H1 (cell line): Measurements from ENCODE around the gene YBX1. TPM values are rescaled to one million over a fixed set of nuclear protein-coding genes. Genes with fewer than 3 reads are reported as not detected.

ENCODE experiments used
- CTCF ChIA-PET: fragments of 300-600 bp; sonication (Branson Sonifier 250); formaldehyde crosslinking; loops from one replicate; lab custom pipeline; 2021; ENCODE audit not compliant: partially characterized antibody; lab: Charles Lee
- POLR2A ChIA-PET: fragments of 300-600 bp; sonication (Branson Sonifier 250); formaldehyde crosslinking; loops from one replicate; lab custom pipeline; 2021; ENCODE audit warnings: inconsistent platforms; ENCODE audit not compliant: partially characterized antibody; lab: Charles Lee
- DNase-seq, 2 experiments: peaks; one replicate each; pipeline versions ENCODE4 v3.0.0 to v3.0.0-alpha.2; 2010 to 2022; ENCODE audit warnings: low spot score in 2 of 2, low read depth in 1 of 2, mixed read lengths in 1 of 2
- FAIRE-seq: peaks from 2 replicates; lab custom pipeline; 2011; peaks lifted over from hg19 to GRCh38; lab: Jason Lieb, UNC
- H2AFZ ChIP-seq: 2 replicates; pipeline ENCODE4 v1.8.1; 2012; ENCODE audit warnings: low read length, inconsistent platforms
- H2AK5ac ChIP-seq: 2 replicates; pipeline ENCODE4 v1.6.1; 2013; ENCODE audit warnings: low read depth, low read length
- H2BK120ac ChIP-seq: replicated peaks from 2 replicates; pipeline ENCODE3; 2013; ENCODE audit warnings: low read depth, low read length, inconsistent platforms
- H2BK12ac ChIP-seq: 2 replicates; pipeline ENCODE4 v1.6.1; 2013; ENCODE audit warnings: low read depth, low read length
- H2BK15ac ChIP-seq: 2 replicates; pipeline ENCODE4 v1.6.1; 2013; ENCODE audit warnings: low read length
- H2BK20ac ChIP-seq: 2 replicates; pipeline ENCODE4 v1.6.1; 2013; ENCODE audit warnings: low read length
- H2BK5ac ChIP-seq: 2 replicates; pipeline ENCODE4 v1.6.1; 2013; ENCODE audit warnings: low read depth, low read length
- H3K14ac ChIP-seq: 2 replicates; pipeline ENCODE4 v1.6.1; 2013; ENCODE audit warnings: inconsistent platforms; ENCODE audit not compliant: insufficient read length
- H3K18ac ChIP-seq: 2 replicates; pipeline ENCODE4 v1.6.1; 2013; ENCODE audit warnings: low read length; ENCODE audit errors: extremely low read depth
- H3K23ac ChIP-seq: 2 replicates; pipeline ENCODE4 v1.6.1; 2013; ENCODE audit warnings: inconsistent platforms; ENCODE audit not compliant: insufficient read length
- H3K23me2 ChIP-seq: 2 replicates; pipeline ENCODE4 v1.6.1; 2013; ENCODE audit warnings: low read depth, low read length
- H3K27ac ChIP-seq: 2 replicates; pipeline ENCODE4 v1.6.1; 2011; ENCODE audit warnings: low read depth, low read length, inconsistent platforms
- H3K27me3 ChIP-seq, 4 experiments: replicated peaks in 1 of 4; 1 replicate in 1 of 4; 2 replicates in 3 of 4; pipeline versions ENCODE4 v1.6.1 to v1.8.1; 2011 to 2013; ENCODE audit warnings: low read length in 3 of 4, mild to moderate bottlenecking in 3 of 4, inconsistent platforms in 2 of 4, mixed read lengths in 2 of 4, moderate library complexity in 1 of 4; ENCODE audit not compliant: control insufficient read depth in 3 of 4, insufficient read depth in 3 of 4; ENCODE audit errors: extremely low read depth in 1 of 4
- H3K36me3 ChIP-seq, 4 experiments: 2 replicates each; pipeline versions ENCODE4 v1.6.1 to v1.8.1; 2011 to 2013; ENCODE audit warnings: mild to moderate bottlenecking in 4 of 4, low read length in 3 of 4, moderate library complexity in 2 of 4, control low read depth in 1 of 4, inconsistent platforms in 1 of 4; ENCODE audit not compliant: insufficient read depth in 4 of 4, control insufficient read depth in 2 of 4
- H3K4ac ChIP-seq: replicated peaks from 2 replicates; pipeline ENCODE3; 2013; ENCODE audit warnings: low read length, low read depth, mixed read lengths, inconsistent platforms; ENCODE audit not compliant: insufficient read length
- H3K4me1 ChIP-seq, 4 experiments: replicated peaks in 1 of 4; 1 replicate in 1 of 4; 2 replicates in 3 of 4; pipeline versions ENCODE4 v1.6.1 to v1.8.1; 2011 to 2013; ENCODE audit warnings: low read length in 3 of 4, inconsistent platforms in 2 of 4, mixed read lengths in 1 of 4; ENCODE audit not compliant: insufficient read depth in 4 of 4, control insufficient read depth in 3 of 4
- H3K4me2 ChIP-seq, 2 experiments: 2 replicates each; pipeline versions ENCODE4 v1.6.1 to v1.8.1; 2011 to 2013; ENCODE audit warnings: low read depth in 2 of 2, low read length in 2 of 2, control low read depth in 1 of 2, inconsistent platforms in 1 of 2, mild to moderate bottlenecking in 1 of 2; ENCODE audit not compliant: insufficient read depth in 1 of 2
- H3K4me3 ChIP-seq, 4 experiments: fragments of 200-600, 300-600 bp in 1 of 4; sonication (generic), shearing (Covaris generic), sonication (Bioruptor Twin) in 1 of 4; 2 replicates each; pipeline versions ENCODE4 v1.5.1 to v1.8.1; 2011 to 2016; ENCODE audit warnings: low read length in 4 of 4, low read depth in 3 of 4, control low read depth in 2 of 4, inconsistent platforms in 2 of 4, mild to moderate bottlenecking in 2 of 4, mixed read lengths in 1 of 4, moderate library complexity in 1 of 4; ENCODE audit not compliant: insufficient read depth in 2 of 4; ENCODE audit errors: extremely low read depth in 1 of 4
- H3K56ac ChIP-seq: replicated peaks from 2 replicates; pipeline ENCODE3; 2013; ENCODE audit warnings: low read depth, mild to moderate bottlenecking, mixed read lengths, low read length, inconsistent platforms; ENCODE audit not compliant: insufficient read length
- H3K79me1 ChIP-seq: 2 replicates; pipeline ENCODE4 v1.6.1; 2013; ENCODE audit warnings: low read depth, low read length, control low read depth
- H3K79me2 ChIP-seq, 2 experiments: 2 replicates each; pipeline versions ENCODE4 v1.6.1 to v1.8.1; 2012 to 2013; ENCODE audit warnings: low read length in 2 of 2, mild to moderate bottlenecking in 2 of 2, inconsistent platforms in 1 of 2; ENCODE audit not compliant: insufficient read depth in 2 of 2, control insufficient read depth in 1 of 2
- H3K9ac ChIP-seq, 4 experiments: replicated peaks in 1 of 4; 1 replicate in 1 of 4; 2 replicates in 3 of 4; pipeline versions ENCODE4 v1.6.1 to v1.8.1; 2011 to 2013; ENCODE audit warnings: low read depth in 3 of 4, low read length in 3 of 4, control low read depth in 2 of 4, mild to moderate bottlenecking in 2 of 4, moderate library complexity in 2 of 4, inconsistent platforms in 1 of 4; ENCODE audit errors: extremely low read depth in 1 of 4
- H3K9me3 ChIP-seq, 2 experiments: 2 replicates each; pipeline versions ENCODE4 v1.6.1 to v1.8.1; 2012 to 2013; ENCODE audit warnings: mild to moderate bottlenecking in 2 of 2, moderate library complexity in 2 of 2, control low read depth in 1 of 2, inconsistent platforms in 1 of 2, low read depth in 1 of 2, low read length in 1 of 2, mixed read lengths in 1 of 2; ENCODE audit not compliant: insufficient read depth in 2 of 2
- H4K20me1 ChIP-seq, 2 experiments: replicated peaks in 1 of 2; 2 replicates each; pipeline versions ENCODE3 to v1.8.1; 2011 to 2013; ENCODE audit warnings: inconsistent platforms in 2 of 2, low read length in 2 of 2, mild to moderate bottlenecking in 1 of 2; ENCODE audit not compliant: insufficient read depth in 2 of 2, control insufficient read depth in 1 of 2
- H4K5ac ChIP-seq: 2 replicates; pipeline ENCODE4 v1.6.1; 2013; ENCODE audit warnings: low read length, low read depth, mixed read lengths, inconsistent platforms; ENCODE audit not compliant: insufficient read length
- H4K8ac ChIP-seq: 2 replicates; pipeline ENCODE4 v1.8.0; 2013; ENCODE audit warnings: mild to moderate bottlenecking, moderate library complexity, low read length, inconsistent platforms; ENCODE audit not compliant: insufficient read depth; ENCODE audit errors: extremely low read depth
- H4K91ac ChIP-seq: replicated peaks from 2 replicates; pipeline ENCODE3; 2013; ENCODE audit warnings: low read length, mixed read lengths, inconsistent platforms; ENCODE audit not compliant: insufficient read length
- BRCA1 ChIP-seq: IDR thresholded peaks from 2 replicates; pipeline ENCODE4 v1.6.1; 2012; ENCODE audit warnings: low read depth, low read length, improper control_type of control experiment
- EZH2 ChIP-seq: fragments of 200-600 bp; sonication (generic); IDR thresholded peaks from 2 replicates; pipeline ENCODE4 v1.7.1; 2012; ENCODE audit warnings: low read depth, mild to moderate bottlenecking, moderate library complexity, low read length, inconsistent platforms; ENCODE audit not compliant: severe bottlenecking
- HDAC2 ChIP-seq, 2 experiments: fragments of 300-600 bp in 1 of 2; sonication (generic) in 1 of 2; IDR thresholded peaks; 2 replicates each; pipeline ENCODE4 v1.6.1; 2011 to 2012; ENCODE audit warnings: low read depth in 2 of 2, low read length in 2 of 2, mild to moderate bottlenecking in 2 of 2, moderate library complexity in 2 of 2, borderline replicate concordance in 1 of 2, inconsistent platforms in 1 of 2
- HDAC6 ChIP-seq: IDR thresholded peaks from one replicate; pipeline ENCODE4 v1.7.1; 2012; ENCODE audit warnings: low read depth, mild to moderate bottlenecking, inconsistent platforms, low read length, moderate library complexity
- MAFK ChIP-seq: IDR thresholded peaks from 2 replicates; pipeline ENCODE4 v1.6.1; 2012; ENCODE audit warnings: low read depth, mild to moderate bottlenecking, improper control_type of control experiment, low read length
- POU5F1 ChIP-seq: IDR thresholded peaks from 2 replicates; pipeline ENCODE4 v1.6.1; 2011; ENCODE audit warnings: low read depth, mild to moderate bottlenecking, low read length, moderate library complexity
- RFX5 ChIP-seq: IDR thresholded peaks from 2 replicates; pipeline ENCODE4 v1.6.1; 2011; ENCODE audit warnings: low read depth, low read length, improper control_type of control experiment, borderline replicate concordance
- SAP30 ChIP-seq: fragments of 300-600 bp; sonication (generic); IDR thresholded peaks from 2 replicates; pipeline ENCODE4 v1.7.1; 2012; ENCODE audit warnings: low read length, moderate library complexity, mild to moderate bottlenecking, inconsistent platforms; ENCODE audit not compliant: insufficient read depth, insufficient replicate concordance
- SP4 ChIP-seq: IDR thresholded peaks from 2 replicates; pipeline ENCODE4 v1.6.1; 2012; ENCODE audit warnings: low read length, inconsistent platforms
- SRF ChIP-seq: IDR thresholded peaks from 2 replicates; pipeline ENCODE4 v1.6.1; 2011; ENCODE audit warnings: mild to moderate bottlenecking, low read depth, low read length, moderate library complexity
- TAF1 ChIP-seq: IDR thresholded peaks from 2 replicates; pipeline ENCODE4 v1.6.1; 2011; ENCODE audit warnings: mild to moderate bottlenecking, low read depth, low read length
- YY1 ChIP-seq: IDR thresholded peaks from 2 replicates; pipeline ENCODE4 v1.6.1; 2011; ENCODE audit warnings: low read depth, mild to moderate bottlenecking, low read length
- WGBS, 2 experiments: shearing (Covaris generic) in 1 of 2; methylation state at CpG; one replicate each; pipeline versions ENCODE4 v1.1.6 to v1.1.7; 2013 to 2015; ENCODE audit warnings: low lambda C conversion rate in 2 of 2, mixed read lengths in 2 of 2, inconsistent platforms in 1 of 2, low coverage in 1 of 2, missing lambda C conversion rate in 1 of 2; ENCODE audit not compliant: insufficient replicate concordance in 2 of 2, insufficient coverage in 1 of 2, insufficient read length in 1 of 2; ENCODE audit errors: extremely low coverage in 1 of 2, missing lambda C conversion rate in 1 of 2; 5-methylcytosine and 5-hydroxymethylcytosine counted together
- polyA plus RNA-seq, 7 experiments: library from polyadenylated mRNA; depleted of rRNA in 3 of 7; stranded (reverse) in 5 of 7; unstranded in 2 of 7; fragments of >200 nt in 5 of 7; fragments of 200-250 nt in 2 of 7; gene quantifications; 1 replicate in 5 of 7; 2 replicates in 1 of 7; 4 replicates in 1 of 7; pipeline versions ENCODE4 v1.2.1 to v1.2.3, GENCODE V29; 2011 to 2013; ENCODE audit warnings: missing spikeins in 2 of 7, mixed read lengths in 2 of 7
- total RNA-seq: library from RNA; stranded (reverse); fragmentation: NEBNext Ultra II Directional; extraction: Animal tissue kit (Norgen Biotek cat#: 25700); gene quantifications from 2 replicates; pipeline ENCODE4 v1.2.1, GENCODE V29; 2021

YBX1 gene
- total and polyA plus RNA-seq, 2 of the 8 experiments (the other 6 are each of a cell fraction or from before 2014, with no cell fraction given) = 438 to 1,219 TPM

DNA sequence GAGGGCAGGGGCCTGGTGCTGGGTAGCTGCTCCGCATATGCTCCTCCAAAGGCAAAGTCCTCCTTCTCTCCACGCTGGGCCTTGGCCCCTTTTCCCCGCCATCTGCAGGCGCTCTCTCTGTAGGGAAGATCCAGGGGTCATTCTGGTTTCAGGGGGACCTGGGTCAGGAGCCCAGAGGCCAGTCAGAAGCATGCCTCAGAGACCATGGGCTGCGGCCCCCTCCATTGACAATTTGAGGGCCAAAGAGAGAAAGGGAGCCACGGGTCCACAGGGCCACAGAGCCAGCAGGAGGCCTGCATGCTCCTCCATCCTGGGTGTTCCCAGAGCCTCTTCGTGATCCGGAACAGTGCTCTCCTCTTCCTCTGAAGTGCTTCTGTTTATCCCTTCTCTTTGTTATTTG, 59.9 kb downstream of the YBX1 start:
- peaks cover 5% of the 10 kb centered on the region; the same call in 1 of the 2 replicates for H3K23me2 ChIP-seq
- ChIA-PET CTCF (interaction anchor here (1.2 to 9.8 kb wide), 5 partner anchors 7 to 164 kb away, joined by 3 to 77 read pairs (median 8); partner anchors contain the start of gene YBX1), POLR2A (interaction anchor here (1.0 to 3.9 kb wide), 4 partner anchors 10 to 60 kb away, joined by 3 to 32 read pairs (median 4); partner anchors contain the start of gene YBX1)
- H3K79me2 ChIP-seq = no peaks in the 10 kb centered on the region
- no peak for TF ChIP-seq POU5F1
- TF ChIP-seq SP4 = no peak
- TF ChIP-seq YY1 = no peak
- no peak for TF ChIP-seq SRF
- TF ChIP-seq HDAC6 = no peak
- no peak for TF ChIP-seq BRCA1
- TF ChIP-seq EZH2 = no peak
- TF ChIP-seq HDAC2 (IDR thresholded peaks at IDR 0.05; ENCODE audit: borderline replicate concordance in 1 of 2, low read depth in 2 of 2, low read length in 2 of 2) = no peak
- TF ChIP-seq SAP30 = no peak
- no peak for TF ChIP-seq RFX5
- TF ChIP-seq TAF1 = no peak
- TF ChIP-seq MAFK = no peak
- no peak overlapping the region for H2BK120ac ChIP-seq
- H3K27me3 ChIP-seq = no peaks in the 10 kb centered on the region
- H3K56ac ChIP-seq = no peak overlapping the region
- H4K5ac ChIP-seq = no peak overlapping the region
- H4K91ac ChIP-seq = peak overlapping the region; percentile 97
- peaks cover 0 to 38% (median 28%) of the 10 kb centered on the region in 4 experiments; a peak in 6 of 7 replicates for H3K4me1 ChIP-seq
- H3K23ac ChIP-seq = no peak overlapping the region
- peak overlapping the region; percentile 99 for H2BK12ac ChIP-seq
- peaks cover 3% of the 10 kb centered on the region; the same call in 1 of the 2 replicates for H3K79me1 ChIP-seq
- DNase-seq = no peak
- H3K27ac ChIP-seq = no peak overlapping the region
- no peak overlapping the region for H3K4me2 ChIP-seq
- no peak overlapping the region for H3K4ac ChIP-seq
- H4K20me1 ChIP-seq = peaks cover 0 to 2% of the 10 kb centered on the region in 2 experiments
- no peak overlapping the region for H2BK20ac ChIP-seq
- 0 out of 2 replicates have a peak overlapping the region, but pooled peaks have one; percentile 94 for H2BK5ac ChIP-seq
- H3K9me3 ChIP-seq = no peaks in the 10 kb centered on the region
- no peak overlapping the region for H4K8ac ChIP-seq
- FAIRE-seq = no peak
- peak overlapping the region; percentile 93; the same call in 1 of the 2 replicates for H2AK5ac ChIP-seq
- H2BK15ac ChIP-seq = no peak overlapping the region
- H3K18ac ChIP-seq = no peak overlapping the region
- no peak overlapping the region for H3K4me3 ChIP-seq
- H3K9ac ChIP-seq = no peak overlapping the region
- H3K36me3 ChIP-seq = peaks cover 3 to 7% (median 4%) of the 10 kb centered on the region in 4 experiments; a peak in 6 of 8 replicates
- no peak overlapping the region for H3K14ac ChIP-seq
- WGBS, 2 experiments = 95% methylated on average over 7 of the region's 8 CpGs; no CpG with 5 or more reads in 1 of the 2 experiments
- H2AFZ ChIP-seq = no peak overlapping the region
